OCI-LY3 (cell line): ENCODE measurements around the gene FBXO45.

Experiments used
- CTCF ChIP-seq: fragments of 200-600, 300-600 bp; sonication (generic); IDR thresholded peaks from 2 replicates; pipeline ENCODE4 v1.5.1; 2014; ENCODE audit warnings: antibody characterized with exemption, low read length, low read depth
- EZH2phosphoT487 ChIP-seq: fragments of 200-600 bp; shearing (Covaris generic); IDR thresholded peaks from 2 replicates; pipeline ENCODE4 v1.6.1; 2018; ENCODE audit warnings: antibody characterized with exemption, mixed run types, low read depth

- TF ChIP-seq CTCF (no peak), EZH2phosphoT487 (no peak)
These were observed 44.6 kb upstream of the FBXO45 start for GRCh38 chr3:196523841-196524240.
